Activated CD8-positive, alpha-beta T cell treated with anti-CD3 and anti-CD28 coated beads for 36 hours (primary cell): ENCODE measurements around the gene EHBP1. TPM values are rescaled to one million over a fixed set of nuclear protein-coding genes. Genes with fewer than 3 reads are reported as not detected.

Source experiments
- ATAC-seq: fragments of 200-7000 bp; cut with Tn5 transposase; one replicate; pipeline ENCODE4 v1.10.0; 2021; ENCODE audit warnings: mild to moderate bottlenecking, moderate library complexity
- CTCF ChIA-PET: fragments of 350-600 bp; sonication (Branson Sonifier 250); formaldehyde crosslinking; loops from one replicate; lab custom pipeline; 2021; ENCODE audit warnings: antibody characterized with exemption; lab: Charles Lee
- POLR2A ChIA-PET: fragments of 350-600 bp; sonication (Branson Sonifier 250); formaldehyde crosslinking; loops from one replicate; lab custom pipeline; 2021; ENCODE audit warnings: antibody characterized with exemption; lab: Charles Lee
- DNase-seq: peaks from one replicate; pipeline ENCODE4 v3.0.0-alpha.2; 2020
- H3K27ac Mint-ChIP-seq: one replicate; pipeline ENCODE4 v1.8.0; 2021; ENCODE audit warnings: mild to moderate bottlenecking, mixed read lengths
- H3K27me3 Mint-ChIP-seq: one replicate; pipeline ENCODE4 v1.8.0; 2021; ENCODE audit warnings: mixed read lengths
- H3K36me3 Mint-ChIP-seq: one replicate; pipeline ENCODE4 v1.8.0; 2021; ENCODE audit warnings: low read depth, mixed read lengths
- H3K4me1 Mint-ChIP-seq: one replicate; pipeline ENCODE4 v1.8.0; 2021; ENCODE audit warnings: low read depth, mixed read lengths
- H3K4me3 Mint-ChIP-seq: one replicate; pipeline ENCODE4 v1.8.0; 2021; ENCODE audit warnings: mild to moderate bottlenecking, moderate library complexity, mixed read lengths
- H3K9me3 Mint-ChIP-seq: one replicate; pipeline ENCODE4 v1.8.0; 2021; ENCODE audit warnings: mixed read lengths
- intact Hi-C: fragments of 100-400 bp; cut with micrococcal nuclease; formaldehyde crosslinking; loops from one replicate; pipeline ENCODE4 v1.10.0; 2022
- total RNA-seq, 2 experiments: library from RNA; stranded (reverse); gene quantifications; one replicate each; pipeline ENCODE4 v1.2.3, GENCODE V29; 2021
- TF ChIP-seq, protein P1 (sequence below): fragments of 200-600 bp; IDR thresholded peaks from one replicate; pipeline ENCODE4 v1.8.0; 2022; ENCODE audit warnings: antibody characterized with exemption, mild to moderate bottlenecking

The EHBP1 gene
- total RNA-seq, 2 experiments from 2014 or later: 24.1 to 24.3 TPM

DNA sequence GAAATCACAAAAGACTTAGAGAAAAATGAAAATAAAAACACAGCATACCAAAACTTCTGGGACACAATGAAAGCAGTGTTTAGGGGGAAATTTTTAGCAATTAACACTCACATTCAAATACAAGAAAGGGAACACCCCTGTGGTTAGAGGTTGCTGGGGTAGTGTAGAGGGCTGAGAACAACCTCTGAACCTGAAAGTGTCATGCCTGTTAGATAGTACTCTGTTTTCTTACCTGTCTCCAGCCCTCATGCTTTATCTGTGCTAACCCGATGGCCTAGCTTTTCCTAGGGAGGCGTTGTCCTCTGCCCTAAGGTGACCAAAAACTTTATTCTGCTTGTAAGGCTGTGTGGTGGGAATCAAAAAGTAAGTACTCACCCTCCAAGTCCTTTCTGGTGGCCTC, 222.5 kb downstream of the EHBP1 start:
- H3K36me3 Mint-ChIP-seq: peaks cover 1% of the 10 kb centered on the region
- ChIA-PET CTCF (no interaction called here), POLR2A (no interaction called here)
- no peak for ATAC-seq
- H3K27me3 Mint-ChIP-seq: no peaks in the 10 kb centered on the region
- TF ChIP-seq, protein P1, sequence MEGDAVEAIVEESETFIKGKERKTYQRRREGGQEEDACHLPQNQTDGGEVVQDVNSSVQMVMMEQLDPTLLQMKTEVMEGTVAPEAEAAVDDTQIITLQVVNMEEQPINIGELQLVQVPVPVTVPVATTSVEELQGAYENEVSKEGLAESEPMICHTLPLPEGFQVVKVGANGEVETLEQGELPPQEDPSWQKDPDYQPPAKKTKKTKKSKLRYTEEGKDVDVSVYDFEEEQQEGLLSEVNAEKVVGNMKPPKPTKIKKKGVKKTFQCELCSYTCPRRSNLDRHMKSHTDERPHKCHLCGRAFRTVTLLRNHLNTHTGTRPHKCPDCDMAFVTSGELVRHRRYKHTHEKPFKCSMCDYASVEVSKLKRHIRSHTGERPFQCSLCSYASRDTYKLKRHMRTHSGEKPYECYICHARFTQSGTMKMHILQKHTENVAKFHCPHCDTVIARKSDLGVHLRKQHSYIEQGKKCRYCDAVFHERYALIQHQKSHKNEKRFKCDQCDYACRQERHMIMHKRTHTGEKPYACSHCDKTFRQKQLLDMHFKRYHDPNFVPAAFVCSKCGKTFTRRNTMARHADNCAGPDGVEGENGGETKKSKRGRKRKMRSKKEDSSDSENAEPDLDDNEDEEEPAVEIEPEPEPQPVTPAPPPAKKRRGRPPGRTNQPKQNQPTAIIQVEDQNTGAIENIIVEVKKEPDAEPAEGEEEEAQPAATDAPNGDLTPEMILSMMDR: no peak
- intact Hi-C loops: no loop called here
- peaks cover 13% of the 10 kb centered on the region for H3K9me3 Mint-ChIP-seq
- DNase-seq: no peak
- H3K27ac Mint-ChIP-seq: no peak overlapping the region
- H3K4me1 Mint-ChIP-seq: no peaks in the 10 kb centered on the region
- H3K4me3 Mint-ChIP-seq: no peak overlapping the region

DNA sequence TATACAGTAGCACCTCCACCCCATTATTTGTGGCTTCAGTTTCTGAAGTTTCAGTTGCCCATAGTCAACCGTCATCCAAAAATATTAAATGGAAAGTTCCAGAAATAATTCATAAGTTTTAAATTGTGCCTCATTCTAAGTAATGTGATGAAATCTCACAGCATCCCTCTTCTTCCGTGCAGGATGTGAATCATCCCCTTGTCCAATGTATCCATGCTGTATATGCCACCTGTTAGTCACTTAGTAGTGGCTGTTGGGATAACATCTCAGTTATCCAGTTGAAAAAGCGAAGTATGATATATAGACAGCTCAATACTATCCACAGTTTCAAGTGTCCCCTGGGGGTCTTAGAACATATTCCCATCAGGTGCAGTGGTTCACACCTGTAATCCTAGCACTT, 226.0 kb downstream of the EHBP1 start:
- H3K9me3 Mint-ChIP-seq: no peaks in the 10 kb centered on the region
- POLR2A ChIA-PET: no interaction called here
- H3K36me3 Mint-ChIP-seq: no peaks in the 10 kb centered on the region
- CTCF ChIA-PET: no interaction called here
- ATAC-seq (no peak), DNase-seq (no peak)
- no peaks in the 10 kb centered on the region for H3K4me1 Mint-ChIP-seq
- TF ChIP-seq, protein P1: no peak
- no peak overlapping the region for H3K27ac Mint-ChIP-seq
- intact Hi-C loops: no loop called here
- H3K27me3 Mint-ChIP-seq: no peaks in the 10 kb centered on the region
- no peak overlapping the region for H3K4me3 Mint-ChIP-seq

DNA sequence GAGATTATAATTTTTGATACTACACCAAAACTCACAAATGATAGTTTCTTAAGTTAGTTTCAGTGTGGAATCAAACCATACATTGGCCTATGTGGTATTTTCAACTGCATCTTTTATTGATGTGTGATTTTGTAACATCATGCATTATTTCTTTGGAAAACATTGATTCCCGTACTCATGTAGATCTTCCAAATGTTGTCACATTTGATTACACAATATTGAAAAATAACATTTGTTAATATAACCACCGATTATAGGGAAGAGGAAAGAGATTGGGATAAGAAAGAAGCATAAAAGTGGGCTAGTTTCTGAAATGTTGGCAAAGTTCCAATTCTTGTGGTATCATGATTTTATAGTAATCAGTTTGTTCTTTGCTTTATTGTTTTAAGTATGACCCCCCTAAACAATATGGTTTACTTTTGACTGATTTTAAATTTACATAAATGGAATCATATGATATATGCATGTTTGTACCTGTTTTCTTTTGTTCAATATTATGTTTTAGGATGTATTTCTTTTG, 227.9 kb downstream of the EHBP1 start:
- DNase-seq: no peak
- Mint-ChIP-seq H3K9me3 (no peaks in the 10 kb centered on the region), H3K4me1 (no peaks in the 10 kb centered on the region), H3K36me3 (no peaks in the 10 kb centered on the region), H3K4me3 (no peak overlapping the region), H3K27me3 (no peaks in the 10 kb centered on the region), H3K27ac (no peak overlapping the region)
- no peak for ATAC-seq
- TF ChIP-seq, protein P1: no peak
- ChIA-PET CTCF (no interaction called here), POLR2A (interaction anchor here (0.6 kb wide), 1 partner anchor 478 kb away, joined by 3 read pairs; no protein-coding TSS in a partner anchor)
- intact Hi-C loops: no loop called here

DNA sequence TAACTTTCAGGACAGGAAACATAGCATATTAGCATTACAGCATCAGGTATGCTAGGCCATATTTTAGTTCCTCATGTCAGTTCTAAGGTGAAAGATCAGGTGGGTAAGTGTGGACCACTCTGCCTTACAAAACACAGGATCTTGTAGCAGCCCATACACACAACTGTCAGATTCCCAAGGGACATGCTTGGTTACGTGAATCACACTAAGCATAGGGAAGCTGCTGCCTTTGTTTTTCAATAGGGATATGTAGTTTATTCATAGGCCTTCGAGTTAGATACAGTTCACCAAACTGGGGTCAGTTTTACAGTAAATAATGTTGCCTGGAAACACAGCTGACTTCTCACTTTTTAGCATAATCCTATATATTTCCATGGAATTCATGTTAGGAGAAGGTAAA, 229.0 kb downstream of the EHBP1 start:
- H3K27me3 Mint-ChIP-seq: no peaks in the 10 kb centered on the region
- DNase-seq: no peak
- TF ChIP-seq, protein P1: no peak
- no peaks in the 10 kb centered on the region for H3K9me3 Mint-ChIP-seq
- H3K36me3 Mint-ChIP-seq: no peaks in the 10 kb centered on the region
- no peak overlapping the region for H3K27ac Mint-ChIP-seq
- intact Hi-C loops: no loop called here
- ChIA-PET CTCF (no interaction called here), POLR2A (no interaction called here)
- no peak for ATAC-seq
- no peaks in the 10 kb centered on the region for H3K4me1 Mint-ChIP-seq
- H3K4me3 Mint-ChIP-seq: no peak overlapping the region

DNA sequence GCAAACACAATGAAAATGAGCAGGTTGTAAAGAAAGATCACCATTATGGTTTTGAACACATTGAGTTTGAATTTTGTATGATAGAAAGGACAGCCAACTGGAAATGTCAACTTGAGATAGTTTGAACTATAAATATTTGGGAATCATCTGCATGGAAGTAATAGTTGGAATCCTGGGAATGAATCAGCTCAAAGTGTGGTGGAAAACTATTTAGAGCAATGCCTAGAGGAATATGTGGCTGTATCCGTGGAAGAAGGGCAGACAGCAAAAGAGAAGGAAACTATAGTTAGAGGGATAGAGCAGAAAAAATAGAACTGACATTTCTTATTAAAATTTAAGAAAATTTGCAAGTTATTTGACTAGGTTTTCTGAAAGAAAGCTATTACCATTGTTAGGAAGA, 232.6 kb downstream of the EHBP1 start:
- no peak overlapping the region for H3K4me3 Mint-ChIP-seq
- ChIA-PET POLR2A (no interaction called here), CTCF (no interaction called here)
- no peaks in the 10 kb centered on the region for H3K36me3 Mint-ChIP-seq
- no peak overlapping the region for H3K27ac Mint-ChIP-seq
- ATAC-seq (no peak), DNase-seq (no peak)
- intact Hi-C loops: no loop called here
- no peaks in the 10 kb centered on the region for H3K27me3 Mint-ChIP-seq
- H3K4me1 Mint-ChIP-seq: no peaks in the 10 kb centered on the region
- TF ChIP-seq, protein P1: no peak
- no peaks in the 10 kb centered on the region for H3K9me3 Mint-ChIP-seq
